GM18502 (cell line): ENCODE data around the gene CDKL4.
"Not testable (repeated sequence)": the region's sequence is repeated elsewhere in the genome, so short reads cannot be mapped to it uniquely, and the experiment has no call there.

ENCODE experiments used
- ATAC-seq: cut with Tn5 transposase; IDR thresholded peaks from one replicate; pipeline ENCODE4 v1.9.1; 2021; ENCODE audit warnings: mild to moderate bottlenecking; ENCODE audit not compliant: unreplicated experiment, poor library complexity

CDKL4 gene

GRCh38 chr2:39243469-39244123, at the start of gene CDKL4:
Gene CDKL4 (minus strand): TSS chr2:39243970.
- ATAC-seq: no peak

GRCh38 chr2:39290433-39290832, 46.7 kb upstream of the CDKL4 start:
- ATAC-seq: no peak

GRCh38 chr2:39289609-39290008, 45.8 kb upstream of the CDKL4 start:
- no peak for ATAC-seq

- ATAC-seq: no peak
Measured at GRCh38 chr2:39283561-39283960, 39.8 kb upstream of the CDKL4 start.

- no peak for ATAC-seq
Measured at GRCh38 chr2:39281391-39281790, 37.6 kb upstream of the CDKL4 start.

GRCh38 chr2:39275016-39275415, 31.2 kb upstream of the CDKL4 start:
- ATAC-seq: no peak

GRCh38 chr2:39269941-39270340, 26.2 kb upstream of the CDKL4 start:
- no peak for ATAC-seq

GRCh38 chr2:39266916-39267434, 23.2 kb upstream of the CDKL4 start:
- no peak for ATAC-seq

GRCh38 chr2:39266139-39266805, 22.5 kb upstream of the CDKL4 start:
- ATAC-seq: peak; percentile 78

GRCh38 chr2:39265315-39265714, 21.5 kb upstream of the CDKL4 start:
- ATAC-seq: no peak

GRCh38 chr2:39264733-39265132, 21.0 kb upstream of the CDKL4 start:
- peak; percentile 79 for ATAC-seq

- no peak for ATAC-seq
Measured at GRCh38 chr2:39260087-39260486, 16.3 kb upstream of the CDKL4 start.

- ATAC-seq: no peak
Measured at GRCh38 chr2:39256040-39256439, 12.3 kb upstream of the CDKL4 start.

- ATAC-seq: no peak
Measured at GRCh38 chr2:39252888-39253518, 9.2 kb upstream of the CDKL4 start.

- no peak for ATAC-seq
Measured at GRCh38 chr2:39247512-39248043, 3.8 kb upstream of the CDKL4 start.

GRCh38 chr2:39246382-39246980, 2.7 kb upstream of the CDKL4 start:
- no peak for ATAC-seq

- ATAC-seq: not testable (repeated sequence)
Measured at GRCh38 chr2:39244963-39245625, 1.3 kb upstream of the CDKL4 start.

- ATAC-seq: not testable (repeated sequence)
Measured at GRCh38 chr2:39244241-39244862, 582 bp upstream of the CDKL4 start.

GRCh38 chr2:39241588-39241987, 2.2 kb downstream of the CDKL4 start:
- no peak for ATAC-seq

- ATAC-seq: no peak
Measured at GRCh38 chr2:39240758-39241157, 3.0 kb downstream of the CDKL4 start.
